GM21447 (cell line): ENCODE data around the gene L3MBTL4.
A peak's percentile ranks its signal among the peaks of the same experiment; 100 is the strongest.

ENCODE experiments used
- ATAC-seq: cut with Tn5 transposase; IDR thresholded peaks from one replicate; pipeline ENCODE4 v1.9.1; 2021; ENCODE audit not compliant: unreplicated experiment

Gene L3MBTL4

GRCh38 chr18:6004119-6004518 lies 410.6 kb downstream of the L3MBTL4 start:
- peak; percentile 72 for ATAC-seq

GRCh38 chr18:6001867-6002266 lies 412.8 kb downstream of the L3MBTL4 start:
- no peak for ATAC-seq

GRCh38 chr18:5998907-5999306 lies 415.8 kb downstream of the L3MBTL4 start:
- peak; percentile 99 for ATAC-seq

- ATAC-seq = peak; percentile 35
These were observed 416.4 kb downstream of the L3MBTL4 start for GRCh38 chr18:5998166-5998881.

GRCh38 chr18:5997361-5997760 lies 417.4 kb downstream of the L3MBTL4 start:
- no peak for ATAC-seq

- no peak for ATAC-seq
These were observed 419.1 kb downstream of the L3MBTL4 start for GRCh38 chr18:5995626-5996025.

GRCh38 chr18:5993938-5994337 lies 420.8 kb downstream of the L3MBTL4 start:
- no peak for ATAC-seq

GRCh38 chr18:5992381-5992780 lies 422.3 kb downstream of the L3MBTL4 start:
- no peak for ATAC-seq

GRCh38 chr18:5987249-5987648 lies 427.5 kb downstream of the L3MBTL4 start:
- ATAC-seq = no peak

GRCh38 chr18:5986257-5986931 lies 428.3 kb downstream of the L3MBTL4 start:
- no peak for ATAC-seq

GRCh38 chr18:5984245-5984644 lies 430.5 kb downstream of the L3MBTL4 start:
- no peak for ATAC-seq

- ATAC-seq = no peak
These were observed 431.2 kb downstream of the L3MBTL4 start for GRCh38 chr18:5983488-5983887.

- ATAC-seq = peak; percentile 57
These were observed 432.4 kb downstream of the L3MBTL4 start for GRCh38 chr18:5982332-5982731.

GRCh38 chr18:5980721-5981120 lies 434.0 kb downstream of the L3MBTL4 start:
- ATAC-seq = no peak

GRCh38 chr18:5979971-5980457 lies 434.7 kb downstream of the L3MBTL4 start:
- peak; percentile 56 for ATAC-seq

GRCh38 chr18:5979176-5979888 lies 435.4 kb downstream of the L3MBTL4 start:
- no peak for ATAC-seq

GRCh38 chr18:5977022-5977421 lies 437.7 kb downstream of the L3MBTL4 start:
- ATAC-seq = no peak

GRCh38 chr18:5975111-5976002 lies 439.4 kb downstream of the L3MBTL4 start:
- ATAC-seq = peak; percentile 71

- ATAC-seq = peak; percentile 20
These were observed 440.0 kb downstream of the L3MBTL4 start for GRCh38 chr18:5974696-5975095.

GRCh38 chr18:5973099-5973498 lies 441.6 kb downstream of the L3MBTL4 start:
- ATAC-seq = peak; percentile 19

- ATAC-seq = peak; percentile 51
These were observed 442.4 kb downstream of the L3MBTL4 start for GRCh38 chr18:5972298-5972697.
